DMS53 treated with DMSO at 0.1 percent for 48 hours (cell line): ENCODE data around the gene USP54.
"Not testable (repeated sequence)": the region's sequence is repeated elsewhere in the genome, so short reads cannot be mapped to it uniquely, and the experiment has no call there.

ENCODE experiments used
- DNase-seq: peaks from one replicate; lab custom pipeline; 2025; ENCODE audit not compliant: unreplicated experiment; lab: John Stamatoyannopoulos, UW

Gene USP54

GRCh38 chr10:73590881-73591799, at the start of gene USP54:
TSS of gene USP54 (minus strand) at chr10:73591342. CDS start at chr10:73575658, 15,684 bp downstream.
- DNase-seq, result no peak

- no peak for DNase-seq
Measured at GRCh38 chr10:73639286-73639685, 48.1 kb upstream of the USP54 start.

GRCh38 chr10:73635781-73636180, 44.6 kb upstream of the USP54 start:
- no peak for DNase-seq

- DNase-seq, result no peak
Measured at GRCh38 chr10:73634421-73634820, 43.3 kb upstream of the USP54 start.

- DNase-seq, result no peak
Measured at GRCh38 chr10:73629165-73629564, 38.0 kb upstream of the USP54 start.

- DNase-seq, result no peak
Measured at GRCh38 chr10:73628405-73628804, 37.3 kb upstream of the USP54 start.

GRCh38 chr10:73627300-73627699, 36.2 kb upstream of the USP54 start:
- no peak for DNase-seq

GRCh38 chr10:73625884-73626752, 35.0 kb upstream of the USP54 start:
- peak; percentile 96 for DNase-seq

- DNase-seq, result no peak
Measured at GRCh38 chr10:73625004-73625883, 34.1 kb upstream of the USP54 start.

- no peak for DNase-seq
Measured at GRCh38 chr10:73623056-73623455, 31.9 kb upstream of the USP54 start.

- not testable (repeated sequence) for DNase-seq
Measured at GRCh38 chr10:73620974-73621373, 29.8 kb upstream of the USP54 start.

- DNase-seq, result not testable (repeated sequence)
Measured at GRCh38 chr10:73617143-73617542, 26.0 kb upstream of the USP54 start.

- DNase-seq, result no peak
Measured at GRCh38 chr10:73614720-73615119, 23.6 kb upstream of the USP54 start.

- no peak for DNase-seq
Measured at GRCh38 chr10:73609116-73609515, 18.0 kb upstream of the USP54 start.

- peak; percentile 93 for DNase-seq
Measured at GRCh38 chr10:73601486-73601921, 10.4 kb upstream of the USP54 start.

GRCh38 chr10:73597346-73597745, 6.2 kb upstream of the USP54 start:
- DNase-seq, result no peak

GRCh38 chr10:73593812-73594211, 2.7 kb upstream of the USP54 start:
- no peak for DNase-seq

- DNase-seq, result no peak
Measured at GRCh38 chr10:73593110-73593509, 2.0 kb upstream of the USP54 start.

- peak; percentile 70 for DNase-seq
Measured at GRCh38 chr10:73591935-73592699, 975 bp upstream of the USP54 start.

- no peak for DNase-seq
Measured at GRCh38 chr10:73589563-73590126, 1.5 kb downstream of the USP54 start.
